Peyer's patch (tissue), 4 donors: ENCODE data around the gene ATP5MC2.

ENCODE experiments used
- CTCF ChIP-seq, 6 experiments: fragments of 450-650 bp in 4 of 6; fragments of 200-600 bp in 2 of 6; sonication (generic) in 1 of 6; IDR thresholded peaks; one replicate each; pipeline ENCODE4 v1.5.1; 2017 to 2019; ENCODE audit warnings: antibody characterized with exemption in 6 of 6, mild to moderate bottlenecking in 3 of 6, moderate library complexity in 1 of 6
- POLR2A ChIP-seq, 2 donors: fragments of 450-650 bp; IDR thresholded peaks; one replicate each; pipeline ENCODE4 v1.5.1; 2017; ENCODE audit warnings: antibody characterized with exemption in 2 of 2, mild to moderate bottlenecking in 2 of 2, moderate library complexity in 2 of 2

GRCh38 chr12:53688134-53688533 lies 12.3 kb upstream of the ATP5MC2 start:
- TF ChIP-seq CTCF (IDR thresholded peaks at IDR 0.05) (no peak), POLR2A (IDR thresholded peaks at IDR 0.05) (no peak)
